Body of pancreas (tissue), 4 donors: ENCODE data around the gene UBL3.

Source experiments
- CTCF ChIP-seq, 7 experiments: fragments of 450-650 bp in 4 of 7; fragments of 200-600 bp in 3 of 7; sonication (generic) in 3 of 7; IDR thresholded peaks; one replicate each; pipeline ENCODE4 v1.5.1; 2016 to 2019; ENCODE audit warnings: antibody characterized with exemption in 7 of 7
- POLR2A ChIP-seq, 3 donors: fragments of 450-650 bp; IDR thresholded peaks; one replicate each; pipeline ENCODE4 v1.6.1; 2016; ENCODE audit warnings: antibody characterized with exemption in 3 of 3, mild to moderate bottlenecking in 2 of 3

GRCh38 chr13:29849731-29850212 lies 645 bp downstream of the UBL3 start:
- peak in 1 of 7 experiments; percentile 4 for TF ChIP-seq CTCF (IDR thresholded peaks at IDR 0.05)
- TF ChIP-seq POLR2A (IDR thresholded peaks at IDR 0.05), result no peak
